Upper lobe of left lung (tissue), 6 donors: Measurements from ENCODE around the gene MAN1C1. TPM values are rescaled to one million over a fixed set of nuclear protein-coding genes. Genes with fewer than 3 reads are reported as not detected.
"Not testable (repeated sequence)": the region's sequence is repeated elsewhere in the genome, so short reads cannot be mapped to it uniquely, and the experiment has no call there.

Experiments
- ATAC-seq, 2 donors: fragments of 200-7000 bp; cut with Tn5 transposase; one replicate each; pipeline ENCODE4 v1.9.1; 2022; ENCODE audit warnings: mild to moderate bottlenecking in 2 of 2, moderate library complexity in 2 of 2; ENCODE audit not compliant: low FRiP score in 2 of 2
- DNase-seq, 2 donors: peaks; one replicate each; pipeline ENCODE4 v3.0.0-alpha.2; 2019 to 2020
- H3K27ac ChIP-seq, 4 donors: fragments of 200-600 bp; sonication (generic); one replicate each; pipeline ENCODE4 v1.5.1; 2016 to 2019
- H3K27me3 ChIP-seq, 4 donors: fragments of 200-600 bp; sonication (generic); one replicate each; pipeline ENCODE4 v1.5.1; 2017 to 2019
- H3K36me3 ChIP-seq, 4 donors: fragments of 200-600 bp; sonication (generic); one replicate each; pipeline ENCODE4 v1.5.1; 2016 to 2019
- H3K4me1 ChIP-seq, 4 donors: fragments of 200-600 bp; sonication (generic); one replicate each; pipeline ENCODE4 v1.5.1; 2018 to 2019
- H3K4me3 ChIP-seq, 4 donors: fragments of 200-600 bp; sonication (generic); one replicate each; pipeline ENCODE4 v1.5.1; 2017 to 2019; ENCODE audit warnings: mild to moderate bottlenecking in 2 of 4, moderate library complexity in 1 of 4
- H3K9me3 ChIP-seq, 4 donors: fragments of 200-600 bp; sonication (generic); one replicate each; pipeline ENCODE4 v1.5.1; 2018 to 2019
- CTCF ChIP-seq, 6 experiments: fragments of 450-650 bp in 4 of 6; fragments of 200-600 bp in 2 of 6; sonication (generic) in 2 of 6; IDR thresholded peaks; one replicate each; pipeline ENCODE4 v1.5.1; 2016 to 2019; ENCODE audit warnings: antibody characterized with exemption in 6 of 6
- EP300 ChIP-seq, 4 donors: sonication (generic); formaldehyde crosslinking; IDR thresholded peaks; one replicate each; pipeline ENCODE4 v1.5.1; 2017; ENCODE audit warnings: antibody characterized with exemption in 4 of 4, control low read depth in 2 of 4
- POLR2A ChIP-seq, 4 donors: fragments of 450-650 bp; IDR thresholded peaks; one replicate each; pipeline ENCODE4 v1.5.1; 2016 to 2017; ENCODE audit warnings: antibody characterized with exemption in 4 of 4, mild to moderate bottlenecking in 2 of 4
- POLR2AphosphoS5 ChIP-seq, 2 donors: sonication (generic); formaldehyde crosslinking; IDR thresholded peaks; one replicate each; pipeline ENCODE4 v1.5.1; 2017; ENCODE audit warnings: antibody characterized with exemption in 2 of 2
- WGBS, 2 donors: methylation state at CpG; one replicate each; pipeline ENCODE4 v1.1.5; 2017 to 2018; 5-methylcytosine and 5-hydroxymethylcytosine counted together
- total RNA-seq, 6 donors: library from RNA; depleted of rRNA in 4 of 6; stranded (reverse); fragments of >200 nt in 4 of 6; gene quantifications; one replicate each; pipeline versions ENCODE4 v1.1.0 to v1.2.1, GENCODE V29; 2016 to 2021
- donor health status: DM: no; HTN: no; CAD: no; lungs with moderate emphysema.
- donor health status: DM: no; HTN: yes; CAD: no; lungs with severe emphysema.

Gene MAN1C1
- total RNA-seq, 6 donors from 2014 or later = 5.3 to 32.5 (median 16.2) TPM

DNA sequence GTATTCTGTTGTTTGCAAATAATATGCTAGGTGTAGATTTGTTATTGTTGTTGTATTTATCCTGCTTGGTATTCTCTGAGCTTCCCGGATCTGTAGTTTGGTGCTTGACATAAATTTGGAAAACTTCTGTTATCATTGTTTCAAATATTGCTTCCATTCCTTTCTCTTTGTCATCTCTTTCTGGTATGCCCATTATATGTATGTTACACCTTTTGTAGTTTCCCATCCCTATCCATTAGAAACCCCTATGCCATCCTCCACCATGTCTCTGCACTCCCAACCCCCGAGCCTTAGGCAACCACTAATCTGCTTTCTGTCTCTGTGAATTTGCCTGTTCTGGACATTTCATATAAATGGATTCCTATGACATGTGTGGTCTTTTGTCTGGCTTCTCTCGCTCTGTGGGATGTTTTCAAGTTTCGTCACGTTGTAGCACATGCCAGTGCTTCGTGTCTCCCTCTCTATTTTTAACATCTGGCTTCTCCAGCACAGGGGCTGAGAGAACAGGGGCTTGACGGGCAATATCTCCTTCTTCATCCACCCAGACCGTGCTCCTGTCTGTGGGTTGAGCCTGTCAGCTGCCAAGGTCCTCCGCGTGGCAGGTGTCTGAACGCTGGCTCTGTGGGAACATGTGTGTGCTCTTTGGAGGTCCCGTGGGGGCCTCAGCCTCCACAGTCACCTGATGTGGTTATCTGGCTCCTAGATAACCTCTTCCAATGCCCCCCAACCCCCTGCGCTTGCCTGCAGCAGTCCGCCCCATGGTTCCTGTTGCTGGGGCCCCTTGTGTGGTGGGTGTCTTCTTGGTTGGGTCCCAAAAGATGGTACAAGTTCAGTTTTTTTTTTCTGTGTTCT is 32.8 kb upstream of the MAN1C1 start:
- ATAC-seq (no peak), DNase-seq (no peak)
- Histone ChIP-seq H3K27me3 (no peaks in the 10 kb centered on the region), H3K36me3 (no peaks in the 10 kb centered on the region), H3K9me3 (no peaks in the 10 kb centered on the region), H3K27ac (no peak overlapping the region), H3K4me3 (no peak overlapping the region), H3K4me1 (peaks cover 0 to 20% (median 14%) of the 10 kb centered on the region in 4 donors)
- TF ChIP-seq POLR2AphosphoS5 (IDR thresholded peaks at IDR 0.05) (no peak), EP300 (IDR thresholded peaks at IDR 0.05) (no peak), POLR2A (IDR thresholded peaks at IDR 0.05) (no peak), CTCF (IDR thresholded peaks at IDR 0.05) (no peak)
- 82 to 88% methylated on average over 9 to 14 of the region's 14 CpGs for WGBS, 2 donors

- Histone ChIP-seq H3K9me3 (no peaks in the 10 kb centered on the region), H3K36me3 (no peaks in the 10 kb centered on the region), H3K27ac (no peak overlapping the region), H3K27me3 (no peaks in the 10 kb centered on the region), H3K4me1 (peaks cover 12 to 37% (median 30%) of the 10 kb centered on the region in 4 donors), H3K4me3 (no peak overlapping the region)
- peak in 1 of 2 donors; percentile 22 for DNase-seq
- TF ChIP-seq POLR2AphosphoS5 (IDR thresholded peaks at IDR 0.05) = no peak
- TF ChIP-seq CTCF (IDR thresholded peaks at IDR 0.05) = no peak
- TF ChIP-seq POLR2A (IDR thresholded peaks at IDR 0.05) = no peak
- TF ChIP-seq EP300 (IDR thresholded peaks at IDR 0.05) = no peak
- WGBS, 2 donors = 78 to 92% methylated on average over 16 of the region's 16 CpGs
- ATAC-seq = no peak
Observed at GRCh38 chr1:25586181-25586588, 30.4 kb upstream of the MAN1C1 start.

- no peaks in the 10 kb centered on the region for H3K9me3 ChIP-seq
- no peaks in the 10 kb centered on the region for H3K36me3 ChIP-seq
- H3K27me3 ChIP-seq = no peaks in the 10 kb centered on the region
- 89 to 92% methylated on average over 8 of the region's 8 CpGs for WGBS, 2 donors
- no peak overlapping the region for H3K27ac ChIP-seq
- TF ChIP-seq POLR2AphosphoS5 (IDR thresholded peaks at IDR 0.05) = no peak
- DNase-seq (no peak), ATAC-seq (no peak)
- no peak overlapping the region for H3K4me3 ChIP-seq
- peaks cover 12 to 37% (median 30%) of the 10 kb centered on the region in 4 donors for H3K4me1 ChIP-seq
Observed at GRCh38 chr1:25587290-25587689, 29.3 kb upstream of the MAN1C1 start.

DNA sequence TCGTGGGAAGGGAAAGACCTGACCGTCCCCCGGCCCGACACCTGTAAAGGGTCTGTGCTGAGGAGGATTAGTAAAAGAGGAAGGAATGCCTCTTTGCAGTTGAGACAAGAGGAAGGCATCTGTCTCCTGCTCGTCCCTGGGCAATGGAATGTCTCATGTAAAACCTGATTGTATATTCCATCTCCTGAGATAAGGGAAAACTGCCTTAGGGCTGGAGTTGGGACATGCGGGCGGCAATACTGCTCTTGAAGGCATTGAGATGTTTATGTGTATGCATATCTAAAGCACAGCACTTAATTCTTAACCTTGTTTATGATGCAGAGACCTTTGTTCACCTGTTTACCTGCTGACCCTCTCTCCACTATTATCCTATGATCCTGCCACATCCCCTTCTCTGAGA is 28.4 kb upstream of the MAN1C1 start:
- not testable (repeated sequence) for H3K9me3 ChIP-seq

DNA sequence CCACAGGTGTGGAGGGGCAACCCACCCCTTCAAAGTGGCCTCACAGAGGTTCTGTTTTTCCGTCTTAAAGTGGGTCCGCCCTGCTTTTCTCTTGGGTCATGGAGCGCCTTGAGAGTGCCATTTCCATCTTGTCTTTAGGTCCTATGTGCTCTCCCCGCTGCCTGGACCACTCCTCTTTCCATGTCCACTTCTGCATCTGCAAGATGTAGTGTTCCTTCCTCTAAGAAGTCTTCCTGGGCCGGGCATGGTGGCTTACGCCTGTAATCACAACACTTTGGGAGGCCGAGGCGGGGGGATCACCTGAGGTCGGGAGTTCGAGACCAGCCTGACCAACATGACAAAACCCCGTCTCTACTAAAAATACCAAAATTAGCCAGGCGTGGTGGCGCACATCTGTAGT is 27.8 kb upstream of the MAN1C1 start:
- H3K9me3 ChIP-seq, ATAC-seq, H3K27me3 ChIP-seq, DNase-seq, H3K36me3 ChIP-seq, H3K4me3 ChIP-seq: not testable (repeated sequence)
- Histone ChIP-seq H3K4me1 (peaks cover 12 to 37% (median 30%) of the 10 kb centered on the region in 4 donors), H3K27ac (peak overlapping the region in 1 of 4 donors; percentile 68)
- 93 to 98% methylated on average over 13 of the region's 13 CpGs for WGBS, 2 donors

More for the DNA sequence above, 28.4 kb upstream of the MAN1C1 start:
- not testable (repeated sequence) for H3K27ac ChIP-seq, DNase-seq, ATAC-seq, H3K27me3 ChIP-seq, H3K4me3 ChIP-seq, H3K36me3 ChIP-seq
- WGBS, 2 donors = 29 to 52% methylated on average over 7 of the region's 7 CpGs
- peaks cover 12 to 37% (median 30%) of the 10 kb centered on the region in 4 donors for H3K4me1 ChIP-seq

DNA sequence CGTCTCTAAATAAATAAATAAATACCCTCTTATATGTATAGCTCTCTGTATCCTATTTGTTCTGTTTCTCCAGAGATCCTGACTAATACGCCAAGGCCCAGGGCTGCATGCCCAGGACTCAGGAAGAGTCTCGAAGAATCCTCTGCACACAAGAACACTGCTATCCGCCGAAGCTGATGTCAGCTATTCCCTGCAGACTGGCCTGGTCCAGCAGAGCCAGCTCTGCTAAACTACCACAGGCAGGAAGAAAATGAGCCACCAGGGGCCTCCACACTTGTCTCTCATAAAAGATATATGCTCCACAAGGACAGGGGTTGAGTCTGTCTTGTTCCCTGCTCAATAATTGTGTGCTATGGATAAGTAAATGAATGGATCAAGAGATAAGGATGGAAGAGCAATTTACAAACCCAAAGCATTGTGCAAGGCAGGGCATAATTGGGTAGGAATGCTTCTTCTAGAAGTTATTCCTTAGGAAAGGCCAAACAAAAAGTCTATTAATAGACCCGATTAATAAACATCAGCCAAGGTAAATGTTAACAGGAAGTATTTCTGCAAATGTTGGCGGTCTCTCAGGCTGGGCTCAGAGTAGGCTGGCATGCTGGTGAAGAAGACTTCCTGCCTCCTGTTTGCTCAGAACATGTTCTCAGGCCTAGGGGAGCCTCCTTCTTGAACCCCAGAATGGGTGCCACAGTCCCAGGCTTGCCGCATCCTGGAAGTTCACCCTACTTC is 26.3 kb upstream of the MAN1C1 start:
- Histone ChIP-seq H3K4me1 (peaks cover 12 to 37% (median 30%) of the 10 kb centered on the region in 4 donors), H3K27ac (peak overlapping the region in 2 of 4 donors; percentile 13 to 68), H3K27me3 (no peaks in the 10 kb centered on the region), H3K4me3 (no peak overlapping the region), H3K9me3 (no peaks in the 10 kb centered on the region), H3K36me3 (no peaks in the 10 kb centered on the region)
- ATAC-seq = peak in 1 of 2 donors; percentile 60
- no peak for DNase-seq
- 54 to 55% methylated on average over 7 to 8 of the region's 8 CpGs for WGBS, 2 donors
- TF ChIP-seq CTCF (IDR thresholded peaks at IDR 0.05) (peak in 1 of 6 experiments; percentile 43), POLR2AphosphoS5 (IDR thresholded peaks at IDR 0.05) (no peak)
